GM21381 (cell line): ENCODE measurements around the gene REST.

Source experiments
- ATAC-seq: cut with Tn5 transposase; IDR thresholded peaks from one replicate; pipeline ENCODE4 v1.9.1; 2021; ENCODE audit warnings: mild to moderate bottlenecking, moderate library complexity; ENCODE audit not compliant: unreplicated experiment

The REST gene

DNA sequence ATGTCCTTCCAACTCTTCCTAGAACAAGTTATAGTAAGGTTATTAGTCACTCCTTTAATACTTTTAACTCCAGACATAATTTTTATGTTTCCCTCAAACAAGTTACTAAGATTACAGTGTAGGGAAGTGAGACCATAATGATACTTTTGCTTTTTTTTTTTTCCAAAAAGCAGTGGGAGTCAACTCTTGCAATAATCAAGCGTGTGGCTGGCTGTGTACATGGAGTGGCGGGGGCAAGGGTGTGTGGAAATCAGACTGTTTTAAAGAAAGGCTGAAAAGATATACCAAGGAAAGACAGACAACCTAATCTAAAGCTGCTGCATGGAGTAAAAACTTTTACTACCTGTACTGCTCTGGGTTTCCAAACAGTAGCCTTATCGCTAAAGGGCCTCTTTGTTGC, 65.6 kb downstream of the REST start:
- no peak for ATAC-seq

DNA sequence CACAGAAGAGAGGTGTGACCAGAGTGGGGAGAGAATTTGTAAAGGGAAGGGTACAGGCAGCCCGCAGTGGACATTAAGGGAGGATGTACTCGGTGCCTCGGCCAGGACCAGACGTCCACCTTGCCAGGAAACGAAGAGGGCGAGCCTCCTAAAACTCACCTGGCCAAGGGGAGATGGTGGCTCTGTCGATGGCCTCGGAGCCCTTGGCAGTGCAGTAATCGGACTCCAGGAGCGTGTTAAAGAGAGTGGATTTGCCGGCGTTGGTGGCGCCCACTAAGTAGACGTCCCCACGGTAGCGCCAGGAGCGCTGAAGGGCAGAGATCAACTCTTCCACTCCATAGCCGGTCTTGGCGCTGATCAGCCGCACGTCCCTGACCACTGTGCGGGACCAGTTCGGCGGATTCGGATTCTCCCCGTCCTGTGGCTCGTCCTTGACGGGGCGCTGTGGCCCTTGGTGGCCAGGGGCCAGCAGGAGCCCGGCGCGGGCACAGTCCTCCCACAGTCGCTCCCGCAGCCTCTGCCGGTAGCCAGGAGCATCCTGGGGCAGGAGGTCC, 68.7 kb downstream of the REST start:
- ATAC-seq = no peak

DNA sequence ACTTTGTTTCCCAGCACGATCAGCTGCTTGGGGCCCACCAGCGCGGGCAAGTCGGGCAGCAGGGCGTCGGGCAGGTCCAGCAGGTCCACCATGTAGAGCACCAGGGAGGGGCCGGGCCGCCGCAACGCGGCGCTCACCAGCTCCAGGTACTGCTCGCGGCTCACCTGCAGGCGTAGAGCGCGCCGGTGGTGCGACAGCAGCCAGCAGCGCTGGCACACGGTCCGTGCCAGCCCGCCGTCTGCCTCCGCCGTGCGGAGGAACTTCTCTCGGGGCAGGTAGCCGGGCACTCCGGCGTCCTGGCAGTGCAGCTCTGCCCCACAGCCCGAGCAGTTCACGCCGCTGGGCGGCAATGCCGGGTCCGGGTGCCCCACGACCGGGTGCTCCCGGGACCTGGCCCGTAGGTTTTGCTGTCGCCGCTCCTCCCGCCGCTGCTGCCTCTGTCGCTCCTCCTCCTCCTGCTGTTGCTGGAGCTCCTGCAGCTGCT, 69.2 kb downstream of the REST start:
- ATAC-seq = peak; percentile 19

DNA sequence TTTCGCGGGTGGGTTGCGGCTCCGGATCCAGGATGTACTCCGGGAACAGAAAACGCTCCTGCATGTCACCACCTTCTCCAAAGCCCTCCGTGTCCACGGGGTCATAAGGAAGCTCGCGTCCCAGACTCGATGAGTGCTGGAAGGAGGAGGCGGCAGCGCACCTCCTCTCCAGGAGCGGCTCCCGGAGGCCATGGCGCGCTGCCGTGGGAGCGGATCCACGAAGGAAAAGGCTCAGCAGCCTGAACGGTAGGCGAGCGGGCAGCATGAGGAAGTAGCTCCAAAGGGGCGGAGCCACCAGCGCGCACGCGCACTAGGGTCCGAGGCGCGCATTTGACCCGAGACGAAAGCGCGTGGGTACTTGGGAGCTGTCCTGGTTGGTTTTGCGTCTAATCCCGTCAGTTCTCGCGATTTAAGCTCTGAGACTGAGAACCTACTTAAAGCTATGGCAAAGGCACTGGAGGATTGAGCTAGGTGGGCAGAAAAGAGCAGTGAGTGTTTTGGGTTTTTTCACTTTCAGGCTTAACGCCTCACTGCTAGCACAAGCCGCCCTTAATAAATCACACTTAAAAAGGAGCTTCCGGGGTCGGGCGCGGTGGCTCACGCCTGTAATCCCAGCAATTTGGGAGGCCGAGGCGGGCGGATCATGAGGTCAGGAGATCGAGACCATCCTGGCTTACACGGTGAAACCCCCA, 69.8 kb downstream of the REST start, which contains the start of gene NOA1:
Gene NOA1, minus strand, starts transcription at position 286 of the 692 bp plus-strand sequence. Its CDS starts 21 bp downstream, at position 265.
- peak; percentile 77 for ATAC-seq

DNA sequence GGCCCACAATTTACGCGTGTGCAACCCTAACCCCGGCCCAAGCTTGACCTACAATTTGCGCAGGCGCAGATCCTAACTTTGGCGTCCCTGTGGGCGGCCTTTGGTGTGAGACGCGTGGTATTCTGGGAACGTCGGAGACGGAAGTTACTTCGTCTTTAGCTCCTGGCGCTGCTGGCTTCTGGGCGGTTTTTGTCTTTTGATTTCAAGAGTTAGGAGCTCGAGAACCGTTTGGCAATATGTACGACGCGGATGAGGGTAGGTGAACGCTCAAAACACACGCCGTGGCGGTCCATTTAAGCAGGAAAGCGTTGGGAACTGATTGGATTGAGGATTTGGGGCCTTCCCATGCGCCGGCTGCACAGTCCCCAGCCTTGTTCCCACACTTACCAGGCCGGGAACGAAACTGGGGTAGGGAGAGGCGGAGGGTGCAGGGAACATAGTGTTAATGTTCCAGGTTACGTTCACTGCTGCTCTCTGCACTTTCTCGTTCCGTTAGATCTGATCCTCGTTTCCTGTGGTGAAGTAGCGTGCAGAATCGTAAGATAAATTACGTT, 71.1 kb downstream of the REST start, which contains the start of gene POLR2B:
Gene POLR2B, plus strand, starts transcription at position 147 of the 554 bp plus-strand sequence. Its CDS starts 90 bp downstream, at position 237.
- ATAC-seq = peak; percentile 53

DNA sequence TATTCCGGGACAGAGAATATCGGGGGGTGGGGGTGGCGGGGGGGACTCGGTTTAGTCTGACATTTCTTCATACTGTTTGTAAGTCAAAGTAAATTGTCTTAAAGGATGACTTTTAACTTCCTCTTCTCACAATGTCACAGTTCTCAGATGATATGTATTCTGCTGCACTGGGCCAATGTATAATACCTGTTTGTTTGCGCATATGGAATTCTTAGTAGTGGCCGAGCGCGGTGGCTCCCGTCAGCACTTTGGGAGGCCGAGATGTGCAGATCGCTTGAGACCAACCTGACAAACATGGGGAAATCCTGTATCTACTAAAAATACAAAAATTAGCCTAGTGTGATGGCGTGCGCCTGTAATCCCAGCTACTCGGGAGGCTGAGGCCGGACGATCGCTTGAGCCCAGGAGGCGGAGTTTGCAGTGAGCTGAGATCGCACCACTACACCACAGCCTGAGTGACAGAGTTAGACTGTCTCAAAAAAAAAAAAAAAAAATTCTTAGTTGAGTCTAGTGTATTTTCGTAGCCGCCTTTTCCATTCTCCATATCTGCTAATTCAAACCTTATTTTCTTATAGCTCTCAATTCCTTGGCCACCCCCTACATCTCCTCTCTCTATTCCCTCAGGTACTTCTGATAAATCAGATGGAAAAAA, 71.8 kb downstream of the REST start:
- no peak for ATAC-seq

DNA sequence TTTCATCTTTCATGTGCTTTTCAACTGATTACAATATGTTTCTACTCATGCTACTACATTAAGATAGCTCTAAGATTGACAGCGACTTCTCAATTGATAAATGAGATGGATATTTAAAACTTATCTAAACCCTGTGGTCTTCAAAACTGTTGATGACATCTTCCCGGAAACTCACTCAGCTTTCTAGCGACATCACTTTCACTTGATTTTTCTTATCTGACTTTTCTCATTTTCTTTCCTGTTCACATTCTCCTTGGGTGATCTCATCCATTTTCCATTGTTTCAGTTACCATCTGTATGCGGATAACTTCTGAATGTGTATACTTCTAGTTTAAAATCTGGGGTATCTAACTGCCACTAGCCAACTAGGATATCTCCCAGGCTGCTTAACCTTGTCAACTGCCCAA, 74.1 kb downstream of the REST start:
- ATAC-seq = no peak

DNA sequence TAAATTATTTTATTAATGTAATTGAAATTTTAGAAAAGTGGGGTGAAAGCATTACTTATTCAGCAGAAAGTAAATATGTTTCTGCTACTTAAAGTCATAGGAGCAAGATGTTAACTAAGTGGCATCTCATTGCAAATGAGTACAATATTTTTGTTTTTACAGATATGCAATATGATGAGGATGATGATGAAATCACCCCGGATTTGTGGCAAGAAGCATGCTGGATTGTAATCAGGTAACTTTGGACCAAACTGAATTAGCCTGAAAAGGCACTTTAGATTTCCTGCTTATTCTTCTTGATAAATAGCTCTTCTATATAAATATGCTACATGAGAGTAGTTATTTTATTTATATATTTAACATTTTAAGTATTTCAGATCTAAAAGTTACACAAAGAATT, 78.5 kb downstream of the REST start:
- no peak for ATAC-seq

DNA sequence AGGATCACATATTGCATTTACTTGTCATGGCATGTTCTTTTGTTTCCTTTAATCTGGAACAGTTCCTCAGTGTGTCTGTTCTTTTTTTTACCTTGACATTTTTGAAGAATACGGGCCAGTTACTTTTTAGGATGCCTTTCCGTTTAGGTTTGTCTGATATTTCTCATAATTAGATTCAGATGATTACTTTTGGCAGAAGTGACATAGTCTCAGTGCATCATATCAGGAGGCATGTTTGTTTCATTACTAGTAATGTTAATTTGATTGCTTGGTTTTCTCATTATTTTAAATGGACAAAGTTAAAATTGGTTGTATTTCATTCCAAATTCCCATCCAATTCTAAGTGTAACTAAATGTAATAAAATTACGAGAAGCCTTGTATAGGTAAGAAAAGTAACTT, 79.3 kb downstream of the REST start:
- no peak for ATAC-seq

DNA sequence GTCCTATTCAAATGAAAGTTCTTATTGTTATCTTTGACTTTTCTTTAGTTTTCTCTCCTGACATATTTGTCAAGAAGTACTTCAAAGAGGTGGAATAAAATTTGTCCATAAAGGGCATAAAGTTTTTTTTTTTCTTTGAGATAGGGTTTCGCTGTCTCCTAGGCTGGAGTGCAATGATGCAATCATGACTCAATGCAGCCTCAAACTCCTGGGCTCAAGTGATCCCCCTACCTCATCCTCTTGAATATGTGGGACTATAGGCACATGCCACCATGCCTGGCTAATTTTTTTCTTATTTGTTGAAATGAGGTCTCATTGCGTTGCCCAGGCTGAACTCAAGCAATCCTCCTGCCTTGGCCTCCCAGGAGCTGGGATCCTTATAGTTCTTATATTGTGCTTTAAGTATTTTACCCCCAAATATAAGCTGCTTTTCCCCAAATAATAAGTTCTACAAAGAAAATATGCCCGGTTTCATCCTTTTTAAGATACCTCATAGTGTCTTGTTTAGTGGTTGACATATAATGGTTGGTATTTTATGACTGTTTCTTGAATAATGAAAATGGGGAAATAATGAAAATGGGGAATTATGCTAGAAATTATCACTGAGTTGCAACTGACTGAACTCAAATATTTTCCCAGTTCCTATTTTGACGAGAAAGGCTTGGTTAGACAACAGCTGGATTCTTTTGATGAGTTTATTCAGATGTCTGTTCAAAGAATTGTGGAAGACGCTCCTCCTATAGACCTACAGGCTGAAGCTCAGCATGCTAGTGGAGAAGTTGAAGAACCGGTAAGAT, 82.6 kb downstream of the REST start:
- ATAC-seq = no peak

DNA sequence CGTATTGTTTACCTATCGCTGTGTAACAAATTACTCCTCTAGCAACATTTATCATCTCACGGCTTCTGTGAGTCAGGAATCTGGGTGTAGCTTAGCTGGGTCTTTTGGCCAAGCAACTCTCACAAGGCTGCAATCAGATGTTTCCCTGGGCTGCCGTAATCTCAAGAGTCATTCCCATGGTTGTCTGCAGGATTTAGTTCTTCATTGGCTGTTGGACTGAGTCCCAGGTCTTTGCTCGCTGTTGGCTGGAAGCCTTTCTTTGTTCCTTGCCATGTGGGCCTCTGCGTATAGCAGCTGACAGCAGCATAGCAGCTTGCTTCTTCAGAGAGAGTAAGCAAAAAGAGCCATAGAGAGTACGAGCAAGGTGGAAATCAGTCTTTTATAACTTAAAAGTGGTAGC, 87.8 kb downstream of the REST start:
- no peak for ATAC-seq

DNA sequence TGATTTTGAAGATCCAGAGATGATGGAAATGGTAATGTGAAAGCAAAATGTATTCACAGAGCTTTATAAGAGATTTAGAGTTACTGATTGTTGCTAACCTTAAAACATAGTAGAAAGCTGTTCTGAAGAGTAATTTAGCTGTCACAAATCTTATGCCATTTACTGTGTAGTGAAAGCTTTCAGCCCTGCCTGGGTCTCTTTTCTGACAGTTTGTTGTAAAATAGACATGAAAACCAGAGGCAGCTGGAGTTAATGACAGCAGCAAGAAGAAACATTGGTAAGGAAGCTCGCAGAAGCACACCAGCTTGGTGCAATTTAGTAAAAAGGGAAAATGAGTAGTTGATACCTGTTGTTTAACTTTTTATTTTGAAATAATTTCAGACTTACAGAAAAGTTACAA, 92.1 kb downstream of the REST start:
- no peak for ATAC-seq

DNA sequence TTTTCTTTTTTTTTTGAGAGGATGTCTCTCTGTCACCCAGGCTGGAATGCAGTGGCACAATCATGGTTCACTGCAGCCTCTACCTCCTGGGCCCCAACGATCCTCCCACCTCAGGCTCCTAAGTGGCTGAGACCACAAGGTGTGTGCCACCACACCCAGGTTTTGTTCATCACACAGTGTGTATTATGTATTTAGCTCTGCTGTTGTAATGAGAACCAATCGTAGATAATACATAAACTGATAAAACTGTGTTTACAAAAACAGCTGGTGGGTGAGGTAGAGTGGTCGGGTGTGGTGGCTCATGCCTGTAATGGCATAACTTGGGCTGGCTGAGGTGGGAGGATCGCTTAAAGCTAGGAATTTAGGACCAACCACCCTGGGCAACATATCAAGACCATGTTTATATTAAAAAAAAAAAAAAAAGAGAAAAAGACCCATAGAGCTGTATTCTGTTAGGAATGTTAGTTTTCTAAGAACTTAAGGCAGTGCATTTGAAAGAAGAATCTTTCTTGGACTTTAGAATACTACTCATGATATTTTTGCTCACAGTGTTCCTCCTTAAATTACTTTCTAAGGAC, 105.9 kb downstream of the REST start:
- no peak for ATAC-seq
